SHP77 treated with DMSO at 0.1 percent for 48 hours (cell line): ENCODE data around the gene UBE2E2.

Experiments used
- DNase-seq: peaks from one replicate; lab custom pipeline; 2025; lab: John Stamatoyannopoulos, UW

UBE2E2 gene

DNA sequence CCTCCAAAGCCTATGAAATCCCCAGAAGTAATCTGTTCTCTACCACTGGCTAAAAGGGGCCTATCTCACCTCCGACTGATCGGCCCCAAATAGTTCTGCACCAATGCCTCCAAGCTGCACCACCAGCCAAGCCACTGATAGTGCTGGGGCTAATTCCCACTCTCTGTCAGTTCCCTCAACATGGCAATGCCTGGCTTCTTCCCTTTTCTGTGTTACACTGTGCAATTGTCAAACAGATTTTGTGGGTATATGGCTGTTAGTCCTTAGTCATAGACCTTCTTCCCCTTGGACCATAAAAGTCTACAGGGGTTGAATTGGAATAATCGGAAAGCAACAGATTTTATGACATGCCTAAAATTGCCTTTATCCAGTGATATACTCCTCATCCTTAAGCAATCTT lies 9.3 kb upstream of the UBE2E2 start:
- no peak for DNase-seq

- no peak for DNase-seq
Measured at GRCh38 chr3:23198801-23199200, 4.3 kb upstream of the UBE2E2 start.

DNA sequence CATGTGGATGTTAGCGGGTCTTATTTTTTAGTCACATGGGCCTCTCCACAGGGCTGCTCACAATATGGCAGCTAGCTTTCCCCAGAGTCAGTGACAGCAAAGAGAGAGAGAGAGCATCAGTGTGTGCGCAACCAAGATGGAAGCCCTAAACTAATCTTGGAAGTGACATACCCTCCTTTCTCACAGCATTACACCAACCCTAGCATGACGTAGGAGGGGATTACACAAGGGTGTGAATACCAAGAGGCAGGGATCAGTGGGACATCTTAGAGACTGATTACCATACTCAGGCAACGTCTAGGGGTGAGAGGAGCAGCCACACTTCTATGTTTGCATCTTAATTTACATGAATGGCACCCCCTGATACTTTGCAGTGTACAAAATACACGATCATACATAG lies 3.5 kb upstream of the UBE2E2 start:
- no peak for DNase-seq

DNA sequence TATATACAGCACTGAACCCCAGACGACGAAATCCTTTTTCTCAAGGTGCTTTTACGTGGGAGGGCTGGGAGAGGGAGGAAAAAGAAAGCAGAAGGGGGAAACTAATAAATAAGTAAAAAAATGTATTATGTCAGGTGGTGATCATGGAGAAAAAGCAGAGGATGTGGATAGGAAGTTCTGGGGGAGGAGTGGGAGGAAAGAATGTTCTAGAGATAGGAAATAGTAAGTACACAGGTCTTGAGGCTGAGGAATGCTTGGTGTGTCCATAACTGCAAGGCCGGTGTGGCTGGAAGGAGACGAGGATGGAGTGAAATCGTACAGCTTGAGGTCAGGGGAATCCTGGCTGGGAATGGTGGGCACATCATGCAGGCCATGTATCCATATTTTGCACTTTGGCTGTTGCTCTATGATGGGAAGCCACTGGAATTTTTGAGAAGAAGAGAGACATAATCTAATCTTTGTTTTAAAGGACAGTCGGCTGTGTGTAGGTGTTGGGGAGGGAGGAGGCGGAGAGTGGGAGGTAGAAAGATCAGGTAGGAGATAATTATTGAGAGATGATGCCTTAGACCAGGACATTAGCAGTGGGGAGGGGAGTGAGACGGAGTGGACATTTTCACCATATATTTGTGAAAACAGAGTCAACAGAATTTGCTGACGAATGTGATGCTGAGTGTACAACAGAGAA lies 1.8 kb upstream of the UBE2E2 start:
- DNase-seq, result no peak

- DNase-seq, result no peak
Measured at GRCh38 chr3:23202203-23202920, 765 bp upstream of the UBE2E2 start.

DNA sequence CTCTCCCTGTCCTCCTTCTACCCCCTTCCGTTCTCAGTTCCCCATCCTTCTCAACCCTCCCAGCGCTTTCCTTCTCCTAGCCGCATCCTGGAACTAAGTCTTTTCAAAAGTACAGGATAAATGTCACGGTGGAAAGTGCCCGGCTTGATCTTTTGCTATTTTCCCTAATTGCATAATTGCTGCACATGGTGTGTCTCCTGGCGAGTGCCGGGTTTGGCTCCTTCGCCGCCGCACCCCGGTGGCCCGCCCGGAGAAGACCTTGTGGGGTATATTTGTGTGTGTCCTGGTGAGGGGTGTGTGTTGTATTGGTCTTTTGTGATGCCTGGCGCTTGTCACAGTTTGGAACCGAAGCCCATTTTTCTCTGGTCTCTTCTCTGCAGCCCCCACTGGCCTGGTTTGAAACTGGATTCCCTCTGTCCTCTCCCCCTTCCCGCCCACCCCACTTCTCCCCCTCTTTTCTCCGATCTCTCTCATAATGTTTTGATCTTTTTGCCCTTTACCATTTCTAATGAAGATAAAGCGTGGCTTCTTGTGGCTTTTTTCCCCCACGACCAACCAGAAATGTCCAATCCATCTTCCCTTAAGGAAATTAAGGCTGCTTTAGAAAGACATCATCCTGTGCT lies 692 bp downstream of the UBE2E2 start:
- DNase-seq, result no peak

GRCh38 chr3:23206366-23206765 lies 3.2 kb downstream of the UBE2E2 start:
- no peak for DNase-seq

DNA sequence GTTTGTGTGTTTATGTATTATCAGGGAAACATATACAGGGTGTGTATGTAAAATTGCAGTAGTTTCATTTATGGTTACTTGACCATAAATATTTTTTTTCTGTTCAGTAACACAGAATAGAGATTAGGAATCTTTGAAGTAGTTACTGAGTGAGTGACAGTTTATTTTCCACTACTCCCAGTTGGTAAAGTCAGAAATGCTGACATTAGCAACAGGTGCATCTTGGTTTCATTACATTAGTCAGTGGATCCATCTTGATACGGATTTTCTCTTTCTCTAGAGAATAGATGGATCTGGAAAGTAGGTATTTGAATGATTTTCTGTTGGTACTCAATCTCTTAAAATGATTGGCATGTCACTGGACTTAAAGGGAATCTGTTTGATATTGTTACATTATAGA lies 6.0 kb downstream of the UBE2E2 start:
- DNase-seq, result no peak

DNA sequence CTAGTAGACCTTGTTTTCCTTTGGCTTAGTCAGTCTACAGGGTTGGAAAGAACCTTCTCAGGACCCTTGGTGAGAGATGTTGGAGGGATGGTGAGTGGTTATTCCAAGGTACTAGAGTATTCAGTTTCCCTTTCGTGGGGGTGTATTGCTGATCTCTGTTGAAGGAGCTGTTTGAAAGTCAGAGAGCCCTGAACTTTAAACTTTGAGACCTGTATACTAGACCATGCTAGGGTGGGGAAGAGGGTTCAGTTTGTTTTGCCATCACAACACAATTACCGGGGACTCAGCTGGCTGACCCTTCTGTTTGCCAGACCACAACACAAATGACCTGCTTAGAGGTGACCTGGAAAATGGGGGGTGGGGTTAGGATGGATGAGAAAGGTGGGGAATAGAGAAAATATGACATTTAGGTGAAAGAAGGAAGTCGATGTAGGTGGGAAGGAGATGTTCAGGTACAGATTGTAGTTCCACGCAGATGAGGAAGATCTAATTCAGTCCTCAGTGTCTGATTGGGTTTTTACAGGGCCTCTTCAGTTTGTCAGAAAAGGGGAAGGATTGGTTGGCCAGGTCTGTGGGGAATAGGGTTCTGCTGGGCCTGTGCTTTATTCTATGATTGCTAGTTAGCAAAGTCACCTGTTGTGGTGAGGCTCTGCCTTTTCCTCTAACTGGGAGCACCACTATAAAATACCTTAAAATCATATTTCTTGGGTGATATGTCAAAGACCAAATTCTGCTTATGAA lies 6.8 kb downstream of the UBE2E2 start:
- DNase-seq, result no peak

- no peak for DNase-seq
Measured at GRCh38 chr3:23213813-23214212, 10.7 kb downstream of the UBE2E2 start.

GRCh38 chr3:23217872-23218554 lies 14.9 kb downstream of the UBE2E2 start:
- no peak for DNase-seq

DNA sequence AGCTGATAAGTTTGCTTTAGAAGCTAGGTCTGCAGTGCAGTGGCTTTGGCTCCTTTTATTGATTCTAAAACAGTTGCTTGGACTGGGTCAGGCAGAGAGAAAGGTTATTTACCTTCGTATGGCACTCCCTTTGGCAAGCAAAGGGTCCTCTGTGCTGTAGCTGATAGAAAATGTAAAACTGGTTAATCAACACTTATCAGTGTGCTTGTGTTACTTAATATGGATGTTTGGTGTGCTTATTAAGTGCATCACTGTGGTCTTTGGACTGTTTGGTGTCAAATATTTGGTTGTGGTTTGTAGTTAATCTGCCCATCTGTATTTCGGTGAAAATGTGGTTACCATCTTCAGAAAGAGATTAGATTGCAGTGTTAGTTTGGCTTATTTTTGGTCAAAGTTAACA lies 16.0 kb downstream of the UBE2E2 start:
- DNase-seq, result no peak

DNA sequence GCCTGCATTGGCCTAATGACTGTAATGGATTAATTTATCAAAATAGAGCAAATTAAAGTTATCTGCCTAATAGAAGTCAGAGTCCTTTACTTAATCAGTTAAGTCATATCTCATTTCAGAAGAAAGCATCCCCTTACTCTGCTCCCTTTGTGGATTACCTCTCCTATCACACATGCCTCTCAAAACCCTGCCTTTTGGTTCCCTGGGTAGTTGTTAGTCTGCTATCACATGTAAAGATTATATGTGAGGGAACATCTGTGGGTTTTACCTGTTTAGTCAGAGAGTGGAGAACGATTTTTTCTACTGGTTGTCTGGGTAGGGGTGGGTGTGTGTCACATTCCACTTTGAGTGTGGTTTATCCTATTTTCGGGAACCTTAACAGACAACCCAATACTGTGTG lies 16.4 kb downstream of the UBE2E2 start:
- DNase-seq, result no peak

- DNase-seq, result no peak
Measured at GRCh38 chr3:23221136-23221535, 18.0 kb downstream of the UBE2E2 start.

DNA sequence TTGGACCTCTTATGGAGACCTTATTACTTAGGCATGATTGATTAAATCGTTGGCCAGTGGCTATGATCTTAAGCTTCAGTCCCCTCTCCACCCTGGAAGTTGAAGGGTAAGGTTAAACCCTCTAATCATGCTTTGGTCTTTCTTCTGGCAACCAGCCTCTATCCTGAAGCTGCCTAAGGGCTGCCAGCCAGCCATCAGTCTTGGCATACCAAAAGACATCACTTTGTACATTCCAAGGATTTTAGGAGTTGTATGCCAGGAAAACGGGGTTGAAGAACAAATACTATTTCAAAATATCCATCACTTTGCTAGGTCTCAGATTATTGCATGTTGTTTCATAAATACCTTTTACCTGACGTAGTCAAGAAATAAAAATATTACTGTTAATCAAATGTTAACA lies 28.9 kb downstream of the UBE2E2 start:
- no peak for DNase-seq

- DNase-seq, result no peak
Measured at GRCh38 chr3:23232854-23233253, 29.7 kb downstream of the UBE2E2 start.

DNA sequence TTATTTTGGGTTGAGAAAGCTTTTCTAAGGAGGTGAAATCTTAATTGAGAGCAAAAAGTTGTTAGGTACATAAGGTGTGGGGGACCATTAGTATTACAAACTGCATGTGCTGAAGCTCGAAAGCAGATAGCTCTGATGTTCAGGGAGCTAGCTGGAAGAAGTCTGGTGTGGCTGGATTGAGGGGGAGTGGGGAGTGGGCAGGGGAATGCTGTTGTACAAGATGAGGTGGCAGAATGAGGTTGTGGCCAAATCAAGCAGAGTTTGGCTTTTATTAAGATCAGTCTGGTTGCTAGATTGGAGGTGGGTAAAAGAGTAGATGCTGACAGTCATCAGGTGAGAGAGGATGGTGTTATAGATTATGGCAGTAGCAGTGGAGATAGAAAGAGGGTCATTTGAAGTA lies 32.1 kb downstream of the UBE2E2 start:
- DNase-seq, result no peak

GRCh38 chr3:23236890-23237289 lies 33.8 kb downstream of the UBE2E2 start:
- DNase-seq, result no peak

GRCh38 chr3:23238156-23238555 lies 35.0 kb downstream of the UBE2E2 start:
- DNase-seq, result no peak

DNA sequence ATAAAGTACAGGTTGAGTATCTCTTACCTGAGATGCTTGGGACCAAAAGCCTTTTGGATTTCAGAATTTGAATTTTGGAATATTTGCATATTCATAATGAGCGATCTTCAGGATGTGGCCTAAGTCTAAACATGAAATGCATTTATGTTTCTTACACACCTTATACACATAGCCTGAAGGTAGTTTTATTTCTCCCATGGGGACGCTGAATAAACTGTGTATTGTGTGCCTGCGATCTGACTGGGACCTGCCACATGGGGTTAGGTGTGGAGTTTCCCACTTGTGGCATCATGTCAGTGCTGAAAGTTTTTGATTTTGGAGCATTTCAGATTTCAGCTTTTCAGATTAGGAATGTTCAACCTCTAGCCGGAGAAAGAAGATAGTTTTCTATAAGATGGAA lies 35.5 kb downstream of the UBE2E2 start:
- no peak for DNase-seq

DNA sequence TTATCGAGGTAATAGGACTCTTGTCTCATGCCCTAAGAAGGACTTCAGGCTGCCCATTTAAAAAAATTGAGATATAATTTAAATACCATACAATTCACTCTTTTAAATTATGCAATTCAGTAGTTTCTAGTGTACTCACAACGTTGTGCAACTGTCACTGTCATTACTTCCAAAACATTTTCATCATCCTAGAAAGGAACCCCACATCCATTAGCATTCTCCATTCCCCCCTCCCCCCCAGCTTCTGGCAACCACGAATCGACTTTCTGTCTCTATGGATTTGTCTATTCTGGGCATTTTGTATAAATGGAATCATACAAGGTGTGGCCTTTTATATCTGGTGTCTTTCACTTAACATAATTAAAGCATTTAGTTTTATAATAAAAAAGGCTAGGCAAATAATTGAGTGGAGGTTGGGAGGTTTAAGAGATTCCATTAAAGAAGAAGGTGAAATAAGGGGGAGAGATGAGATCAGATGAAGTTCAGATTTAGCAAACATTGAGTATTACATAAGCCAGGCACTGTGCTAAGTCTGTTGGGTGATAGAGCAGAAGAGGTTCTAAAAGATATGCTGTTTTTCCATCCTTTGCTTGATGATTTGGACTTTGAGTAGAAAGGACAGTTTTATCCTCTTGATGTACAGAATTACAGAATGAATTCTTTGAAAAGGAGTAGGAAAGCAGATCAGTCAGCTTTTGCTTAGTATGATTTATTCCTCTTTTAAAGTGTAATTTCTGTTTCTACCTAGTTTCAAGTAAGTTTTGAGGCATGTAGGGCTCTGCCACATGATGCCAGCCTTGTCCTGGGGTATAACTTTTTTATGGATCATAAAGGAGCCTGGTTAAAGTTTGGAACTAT lies 36.3 kb downstream of the UBE2E2 start:
- no peak for DNase-seq
